ENCODE measurements around the gene TUBAL3.
A peak's percentile ranks its signal among the peaks of the same experiment; 100 is the strongest.

TUBAL3 gene

GRCh38 chr10:5404208-5405041 lies at the start of gene TUBAL3:
TUBAL3 (minus strand) TSS chr10:5404828; CDS start chr10:5404792, 36 bp downstream.
- Histone ChIP-seq H3K9me3 (ENCODE audit: low read length) (no peaks in the 10 kb centered on the region), H3K27me3 (ENCODE audit: insufficient read depth, low read length) (peaks cover 3% of the 10 kb centered on the region), H3K4me3 (ENCODE audit: low read length) (no peak within 1 kb of the TSS), H3K36me3 (ENCODE audit: insufficient read depth, low read length) (no peaks in the 10 kb centered on the region), H3K4me1 (ENCODE audit: insufficient read depth, low read length) (no peaks in the 10 kb centered on the region), H2AFZ (ENCODE audit: low read depth, low read length) (no peak within 1 kb of the TSS)

- Histone ChIP-seq H3K4me1 (ENCODE audit: insufficient read depth, low read length) (peaks cover 12% of the 10 kb centered on the region), H3K9me3 (ENCODE audit: low read length) (no peaks in the 10 kb centered on the region), H2AFZ (ENCODE audit: low read depth, low read length) (no peak overlapping the region), H3K36me3 (ENCODE audit: insufficient read depth, low read length) (peaks cover 72% of the 10 kb centered on the region), H3K27me3 (ENCODE audit: insufficient read depth, low read length) (no peaks in the 10 kb centered on the region), H3K4me3 (ENCODE audit: low read length) (no peak overlapping the region)
These were observed 49.3 kb upstream of the TUBAL3 start for GRCh38 chr10:5453749-5454489.

DNA sequence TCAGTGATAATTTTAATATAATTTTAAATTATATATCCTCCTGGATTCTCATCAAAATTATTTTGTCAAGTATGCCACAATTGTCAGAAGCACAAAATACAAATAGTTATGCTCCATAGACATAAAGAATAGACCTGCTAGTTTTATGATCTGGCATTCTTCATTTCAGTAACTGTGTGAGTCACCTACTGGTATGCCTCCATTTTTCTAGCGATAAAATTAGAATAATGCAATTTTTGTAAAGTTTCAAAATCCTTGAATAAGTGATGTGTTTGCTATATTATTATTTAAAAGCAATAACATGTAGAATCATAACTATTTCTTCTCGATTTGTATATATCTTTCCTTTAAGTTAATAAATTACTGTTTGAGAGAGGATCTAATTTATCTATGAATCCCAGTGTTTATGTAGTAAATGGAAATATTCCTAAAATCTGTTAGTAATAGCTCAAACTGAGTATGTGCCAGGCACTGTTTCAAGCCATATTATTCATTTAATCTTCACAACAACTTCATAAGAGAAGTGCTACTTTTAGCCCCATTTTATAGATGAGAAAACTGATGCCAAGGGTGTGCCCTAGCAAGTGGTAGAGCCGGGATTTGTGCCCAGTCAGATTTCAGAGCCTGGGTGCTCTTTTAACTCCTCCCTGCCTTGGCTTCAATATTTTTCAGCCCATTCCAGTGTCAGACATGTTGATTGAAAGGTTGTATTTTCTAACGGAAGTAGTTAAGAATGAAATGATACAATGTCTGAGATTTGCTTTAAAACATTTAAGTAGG lies 46.2 kb upstream of the TUBAL3 start:
- no peaks in the 10 kb centered on the region for H3K9me3 ChIP-seq (ENCODE audit: low read length)
- peaks cover 41% of the 10 kb centered on the region for H3K36me3 ChIP-seq (ENCODE audit: insufficient read depth, low read length)
- H3K27me3 ChIP-seq (ENCODE audit: insufficient read depth, low read length) = no peaks in the 10 kb centered on the region
- no peak overlapping the region for H3K4me3 ChIP-seq (ENCODE audit: low read length)
- no peak overlapping the region for H2AFZ ChIP-seq (ENCODE audit: low read depth, low read length)
- H3K4me1 ChIP-seq (ENCODE audit: insufficient read depth, low read length) = peaks cover 27% of the 10 kb centered on the region

DNA sequence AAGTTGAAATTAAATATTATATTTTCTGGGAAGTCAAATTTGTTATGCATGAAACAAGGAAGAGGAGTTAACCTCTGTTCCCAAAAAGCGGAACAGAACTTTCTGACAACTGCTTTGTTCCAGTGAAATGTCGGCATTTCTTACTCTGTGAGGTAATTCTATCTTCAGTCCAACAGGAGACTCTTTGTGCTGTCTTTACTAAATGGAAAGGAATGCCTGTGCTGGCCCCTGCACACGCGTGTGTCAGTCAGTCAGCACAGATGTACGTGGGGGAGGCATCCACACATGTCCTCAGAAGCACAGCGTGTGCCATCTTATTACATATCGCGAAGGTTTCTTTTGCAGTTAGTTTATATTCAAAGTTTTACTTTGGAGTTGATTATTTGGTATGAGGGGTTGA lies 45.2 kb upstream of the TUBAL3 start:
- peaks cover 32% of the 10 kb centered on the region for H3K36me3 ChIP-seq (ENCODE audit: insufficient read depth, low read length)
- H2AFZ ChIP-seq (ENCODE audit: low read depth, low read length) = no peak overlapping the region
- no peaks in the 10 kb centered on the region for H3K9me3 ChIP-seq (ENCODE audit: low read length)
- H3K4me3 ChIP-seq (ENCODE audit: low read length) = peak overlapping the region; percentile 2
- peaks cover 27% of the 10 kb centered on the region for H3K4me1 ChIP-seq (ENCODE audit: insufficient read depth, low read length)
- H3K27me3 ChIP-seq (ENCODE audit: insufficient read depth, low read length) = no peaks in the 10 kb centered on the region

DNA sequence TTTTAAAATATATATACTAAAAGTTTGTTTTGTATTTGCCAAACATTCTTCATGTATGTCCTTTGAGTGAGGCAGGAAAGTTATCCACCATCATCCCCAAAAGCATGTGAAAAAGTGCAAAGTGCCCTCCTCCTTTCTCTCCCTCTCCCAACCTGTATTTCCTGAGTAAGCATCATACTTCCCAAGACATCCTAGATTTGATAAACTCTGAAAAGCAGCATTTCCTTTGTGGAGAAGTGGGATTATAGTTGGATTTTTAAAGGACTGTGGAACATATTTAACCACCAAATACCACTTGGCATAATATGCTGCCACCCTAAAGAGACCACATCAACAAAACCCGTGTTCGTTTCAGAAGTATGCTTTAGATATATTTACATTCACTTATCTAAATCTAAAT lies 44.6 kb upstream of the TUBAL3 start:
- Histone ChIP-seq H3K4me1 (ENCODE audit: insufficient read depth, low read length) (peaks cover 27% of the 10 kb centered on the region), H3K4me3 (ENCODE audit: low read length) (peak overlapping the region; percentile 80), H3K9me3 (ENCODE audit: low read length) (no peaks in the 10 kb centered on the region), H3K27me3 (ENCODE audit: insufficient read depth, low read length) (no peaks in the 10 kb centered on the region), H3K36me3 (ENCODE audit: insufficient read depth, low read length) (peaks cover 26% of the 10 kb centered on the region), H2AFZ (ENCODE audit: low read depth, low read length) (no peak overlapping the region)

GRCh38 chr10:5448333-5449001 lies 43.8 kb upstream of the TUBAL3 start:
- no peak overlapping the region for H2AFZ ChIP-seq (ENCODE audit: low read depth, low read length)
- peaks cover 27% of the 10 kb centered on the region for H3K4me1 ChIP-seq (ENCODE audit: insufficient read depth, low read length)
- peaks cover 18% of the 10 kb centered on the region for H3K36me3 ChIP-seq (ENCODE audit: insufficient read depth, low read length)
- no peaks in the 10 kb centered on the region for H3K27me3 ChIP-seq (ENCODE audit: insufficient read depth, low read length)
- H3K4me3 ChIP-seq (ENCODE audit: low read length) = peak overlapping the region; percentile 80
- no peaks in the 10 kb centered on the region for H3K9me3 ChIP-seq (ENCODE audit: low read length)

DNA sequence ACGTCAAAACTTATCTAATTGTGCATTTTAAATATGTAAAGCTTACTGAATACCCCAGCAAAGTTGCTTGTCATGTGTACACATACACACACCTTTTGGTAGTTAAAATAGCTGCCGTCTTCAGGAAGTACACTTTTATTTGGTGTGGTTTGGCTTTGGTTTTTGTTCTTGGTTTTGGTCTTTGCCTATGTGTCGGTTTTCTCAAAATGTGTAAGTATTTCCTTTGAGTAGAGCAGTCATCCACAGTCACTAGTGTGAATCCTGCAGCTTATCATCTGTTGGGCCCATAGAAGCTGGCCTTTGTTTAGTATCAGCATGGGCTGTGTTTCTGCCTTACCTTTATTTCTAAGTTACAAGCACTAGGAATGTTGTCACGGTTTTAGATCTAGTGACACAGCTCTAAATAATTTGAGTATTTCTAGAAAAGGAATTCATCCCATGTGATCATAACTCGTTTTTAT lies 43.0 kb upstream of the TUBAL3 start:
- no peaks in the 10 kb centered on the region for H3K27me3 ChIP-seq (ENCODE audit: insufficient read depth, low read length)
- peak overlapping the region; percentile 80 for H3K4me3 ChIP-seq (ENCODE audit: low read length)
- H3K9me3 ChIP-seq (ENCODE audit: low read length) = no peaks in the 10 kb centered on the region
- peaks cover 10% of the 10 kb centered on the region for H3K36me3 ChIP-seq (ENCODE audit: insufficient read depth, low read length)
- H3K4me1 ChIP-seq (ENCODE audit: insufficient read depth, low read length) = peaks cover 27% of the 10 kb centered on the region
- no peak overlapping the region for H2AFZ ChIP-seq (ENCODE audit: low read depth, low read length)

DNA sequence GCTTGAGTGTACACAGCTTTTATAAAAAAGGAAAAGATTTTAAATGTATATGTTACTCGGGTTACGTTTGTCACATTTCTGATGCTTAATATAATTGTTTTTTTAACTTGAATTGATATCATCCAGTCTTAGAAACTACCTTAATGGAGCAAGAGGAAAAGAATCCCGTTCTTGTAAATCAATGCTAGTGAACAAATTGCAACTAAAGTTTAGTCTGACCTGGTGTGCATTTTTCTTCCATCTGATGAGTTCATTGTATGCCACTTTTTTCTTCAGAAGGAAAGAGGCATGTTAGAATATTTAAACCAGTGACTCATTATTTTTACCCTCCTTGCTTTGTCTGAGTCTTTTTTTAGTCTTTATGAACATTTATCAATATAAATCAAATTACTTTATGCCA lies 42.4 kb upstream of the TUBAL3 start:
- no peak overlapping the region for H2AFZ ChIP-seq (ENCODE audit: low read depth, low read length)
- peaks cover 27% of the 10 kb centered on the region for H3K4me1 ChIP-seq (ENCODE audit: insufficient read depth, low read length)
- H3K4me3 ChIP-seq (ENCODE audit: low read length) = peak overlapping the region; percentile 80
- peaks cover 4% of the 10 kb centered on the region for H3K36me3 ChIP-seq (ENCODE audit: insufficient read depth, low read length)
- no peaks in the 10 kb centered on the region for H3K9me3 ChIP-seq (ENCODE audit: low read length)
- no peaks in the 10 kb centered on the region for H3K27me3 ChIP-seq (ENCODE audit: insufficient read depth, low read length)

DNA sequence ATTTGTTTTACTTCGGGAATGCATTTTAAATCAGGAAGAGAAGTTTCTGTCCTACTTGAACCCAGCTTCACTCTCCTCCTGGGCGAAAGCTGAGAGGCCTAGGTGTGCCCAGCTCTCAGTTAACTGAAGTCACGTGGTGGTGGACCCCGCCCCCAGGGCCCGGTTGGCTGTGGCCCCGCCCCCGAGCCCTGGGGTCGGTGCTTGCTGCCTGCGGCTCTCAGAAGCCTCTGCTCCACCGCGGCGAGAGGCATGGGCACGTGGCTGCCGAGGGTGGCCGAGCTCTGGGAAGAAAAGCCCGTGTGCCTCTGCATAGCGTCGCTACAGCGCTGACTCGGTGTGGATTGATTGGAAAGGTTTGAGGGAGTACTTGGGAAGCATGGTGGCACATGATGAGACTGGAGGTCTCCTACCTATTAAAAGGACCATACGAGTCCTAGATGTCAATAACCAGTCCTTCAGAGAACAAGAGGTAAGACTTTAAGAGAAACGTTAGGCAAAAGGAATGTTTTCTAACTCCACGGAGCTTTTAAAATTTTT lies 41.8 kb upstream of the TUBAL3 start:
- Histone ChIP-seq H3K9me3 (ENCODE audit: low read length) (no peaks in the 10 kb centered on the region), H3K27me3 (ENCODE audit: insufficient read depth, low read length) (no peaks in the 10 kb centered on the region), H3K4me3 (ENCODE audit: low read length) (peak overlapping the region; percentile 80)

GRCh38 chr10:5445006-5445405 lies 40.4 kb upstream of the TUBAL3 start:
- H3K4me1 ChIP-seq (ENCODE audit: insufficient read depth, low read length) = peaks cover 37% of the 10 kb centered on the region
- H3K27me3 ChIP-seq (ENCODE audit: insufficient read depth, low read length) = no peaks in the 10 kb centered on the region
- no peak overlapping the region for H2AFZ ChIP-seq (ENCODE audit: low read depth, low read length)
- peaks cover 3% of the 10 kb centered on the region for H3K36me3 ChIP-seq (ENCODE audit: insufficient read depth, low read length)
- no peak overlapping the region for H3K4me3 ChIP-seq (ENCODE audit: low read length)
- no peaks in the 10 kb centered on the region for H3K9me3 ChIP-seq (ENCODE audit: low read length)

More for the DNA sequence above, 41.8 kb upstream of the TUBAL3 start:
- peaks cover 28% of the 10 kb centered on the region for H3K4me1 ChIP-seq (ENCODE audit: insufficient read depth, low read length)
- H2AFZ ChIP-seq (ENCODE audit: low read depth, low read length) = no peak overlapping the region
- H3K36me3 ChIP-seq (ENCODE audit: insufficient read depth, low read length) = no peaks in the 10 kb centered on the region

DNA sequence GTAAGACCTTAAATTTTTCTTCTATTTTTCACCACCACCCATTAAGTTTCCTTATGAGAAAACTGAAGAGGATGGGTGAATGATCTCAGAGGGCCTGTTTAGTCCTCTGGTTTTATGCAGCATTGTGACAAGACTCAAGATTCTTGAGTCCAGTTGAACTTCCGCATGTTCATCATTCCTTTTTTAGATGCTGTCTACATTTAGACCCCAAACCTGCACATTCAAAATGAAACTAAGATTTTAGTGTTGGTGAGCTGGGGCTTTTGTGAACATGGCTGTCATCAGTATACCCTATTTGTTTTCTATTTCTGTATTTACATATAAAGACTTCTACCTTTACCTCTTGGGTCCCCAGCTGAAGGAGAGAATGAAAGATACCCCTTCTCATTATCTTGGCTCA lies 38.8 kb upstream of the TUBAL3 start:
- no peak overlapping the region for H3K4me3 ChIP-seq (ENCODE audit: low read length)
- no peaks in the 10 kb centered on the region for H3K9me3 ChIP-seq (ENCODE audit: low read length)
- no peak overlapping the region for H2AFZ ChIP-seq (ENCODE audit: low read depth, low read length)
- peaks cover 3% of the 10 kb centered on the region for H3K36me3 ChIP-seq (ENCODE audit: insufficient read depth, low read length)
- H3K27me3 ChIP-seq (ENCODE audit: insufficient read depth, low read length) = no peaks in the 10 kb centered on the region
- peaks cover 22% of the 10 kb centered on the region for H3K4me1 ChIP-seq (ENCODE audit: insufficient read depth, low read length)

DNA sequence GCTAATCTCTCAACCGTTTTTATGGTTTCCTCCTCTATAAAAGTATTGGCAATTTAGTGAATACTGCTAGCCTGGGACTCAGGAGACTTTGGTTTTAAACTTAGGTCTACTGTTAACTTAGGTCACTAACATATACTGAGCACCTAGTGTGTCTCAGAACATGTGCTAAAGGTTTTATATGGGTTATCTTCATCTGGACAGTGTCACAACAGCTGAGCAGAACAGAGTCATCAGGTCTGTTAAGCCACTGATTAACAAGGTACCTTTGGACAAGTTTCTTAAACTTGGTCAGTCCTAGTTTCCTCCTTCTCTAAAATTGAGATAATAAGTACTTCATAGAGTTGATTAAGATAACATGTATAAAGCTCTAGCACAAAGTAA lies 38.4 kb upstream of the TUBAL3 start:
- Histone ChIP-seq H3K4me1 (ENCODE audit: insufficient read depth, low read length) (peaks cover 18% of the 10 kb centered on the region), H3K9me3 (ENCODE audit: low read length) (no peaks in the 10 kb centered on the region), H3K27me3 (ENCODE audit: insufficient read depth, low read length) (no peaks in the 10 kb centered on the region), H3K36me3 (ENCODE audit: insufficient read depth, low read length) (peaks cover 3% of the 10 kb centered on the region), H2AFZ (ENCODE audit: low read depth, low read length) (no peak overlapping the region), H3K4me3 (ENCODE audit: low read length) (no peak overlapping the region)
